Measurements from ENCODE around the gene CCNQ. TPM values are rescaled to one million over a fixed set of nuclear protein-coding genes. Genes with fewer than 3 reads are reported as not detected.

CCNQ gene
- polyA plus RNA-seq, 1 of the 3 experiments (the other 2 are of a cell fraction): 45.3 TPM

- peaks cover 22% of the 10 kb centered on the region; the same call in 1 of the 2 replicates for H4K20me1 ChIP-seq (ENCODE audit: insufficient read depth)
- DNase-seq: no peak
- H3K36me3 ChIP-seq (replicated peaks in 1 of 2; ENCODE audit: control insufficient read depth in 1 of 2, insufficient read depth in 2 of 2, low read length in 1 of 2): peaks cover 0 to 4% of the 10 kb centered on the region in 2 experiments
- 62% methylated on average over 9 of the region's 11 CpGs for WGBS (ENCODE audit: low lambda C conversion rate)
- H3K9me2 ChIP-seq: no peaks in the 10 kb centered on the region
- H3K9me3 ChIP-seq: no peaks in the 10 kb centered on the region
- H3K27me3 ChIP-seq (ENCODE audit: insufficient read depth): peaks cover 41% of the 10 kb centered on the region
- ChIA-PET CTCF (interaction anchor here (0.6 to 1.6 kb wide), 6 partner anchors 14 to 73 kb away, joined by 3 to 8 read pairs (median 4); no protein-coding TSS in a partner anchor), POLR2A (no interaction called here)
- peaks cover 29% of the 10 kb centered on the region; the same call in 1 of the 2 replicates for H3K79me2 ChIP-seq (ENCODE audit: insufficient read depth)
- no peak overlapping the region for H3K4me2 ChIP-seq
- TF ChIP-seq ZBTB33 (IDR thresholded peaks at IDR 0.05; ENCODE audit: borderline replicate concordance, low read depth): no peak
- no peak for TF ChIP-seq CHD2 (IDR thresholded peaks at IDR 0.05; ENCODE audit: low read length, partially characterized antibody)
- no peak for TF ChIP-seq GATA2 (CRISPR knock-in tag; IDR thresholded peaks at IDR 0.05)
- no peak for TF ChIP-seq TCF12 (IDR thresholded peaks at IDR 0.05)
- no peak for TF ChIP-seq MAX (IDR thresholded peaks at IDR 0.05; ENCODE audit: low read depth)
- no peak for TF ChIP-seq PBX3 (IDR thresholded peaks at IDR 0.05)
- TF ChIP-seq TAF1 (IDR thresholded peaks at IDR 0.05; ENCODE audit: borderline replicate concordance, low read depth, low read length): no peak
- TF ChIP-seq MXI1 (IDR thresholded peaks at IDR 0.05; ENCODE audit: low read depth, low read length): no peak
- TF ChIP-seq SMC3 (IDR thresholded peaks at IDR 0.05; ENCODE audit: low read depth, low read length): no peak
- TF ChIP-seq MEF2A (IDR thresholded peaks at IDR 0.05; ENCODE audit: borderline replicate concordance, low read depth): no peak
- TF ChIP-seq NRF1 (IDR thresholded peaks at IDR 0.05; ENCODE audit: low read depth, low read length): no peak
- no peak for TF ChIP-seq GABPA (IDR thresholded peaks at IDR 0.05; ENCODE audit: low read depth)
- TF ChIP-seq EP300 (IDR thresholded peaks at IDR 0.05; ENCODE audit: borderline replicate concordance in 1 of 2, low read depth in 1 of 2, low read length in 1 of 2): no peak
- no peak for TF ChIP-seq RFX5 (IDR thresholded peaks at IDR 0.05; ENCODE audit: low read length)
- TF ChIP-seq RXRA (IDR thresholded peaks at IDR 0.05; ENCODE audit: borderline replicate concordance, low read depth): no peak
- no peak for TF ChIP-seq TEAD4 (IDR thresholded peaks at IDR 0.05; ENCODE audit: borderline replicate concordance, insufficient read depth)
- no peak for TF ChIP-seq CTCF (IDR thresholded peaks at IDR 0.05)
- TF ChIP-seq POLR2AphosphoS5 (IDR thresholded peaks at IDR 0.05; ENCODE audit: low read depth, low read length): no peak
- TF ChIP-seq EZH2phosphoT487 (IDR thresholded peaks at IDR 0.05; ENCODE audit: borderline replicate concordance, low read depth): no peak
- no peak for TF ChIP-seq FOSL2 (IDR thresholded peaks at IDR 0.05; ENCODE audit: borderline replicate concordance, low read depth)
- H3K4me1 ChIP-seq (ENCODE audit: control insufficient read depth in 1 of 2, insufficient read depth in 2 of 2, low read depth in 1 of 2, low read length in 1 of 2): peaks cover 0 to 31% of the 10 kb centered on the region in 2 experiments; a peak in 1 of 4 replicates
- H2AFZ ChIP-seq (ENCODE audit: low read depth): no peak overlapping the region
- no peak overlapping the region for H3K4me3 ChIP-seq (ENCODE audit: low read depth in 2 of 2, low read length in 1 of 2)
- H3F3A ChIP-seq (replicated peaks; ENCODE audit: insufficient read depth): no peaks in the 10 kb centered on the region
- H3K27ac ChIP-seq (ENCODE audit: low read depth in 2 of 2, low read length in 1 of 2): no peak overlapping the region
- no peak overlapping the region for H3K9ac ChIP-seq
Measured at GRCh38 chrX:153595387-153595786, 3.6 kb downstream of the CCNQ start.
